Tibial artery (tissue), 4 donors: Measurements from ENCODE around the gene KCNIP4.

Experiments
- DNase-seq, 2 donors: peaks; one replicate each; pipeline ENCODE4 v3.0.0-alpha.2; 2019
- H3K27ac ChIP-seq, 2 donors: fragments of 200-600 bp; sonication (generic) in 1 of 2; 1 replicate in 1 of 2; 2 replicates in 1 of 2; pipeline ENCODE4 v1.5.1; 2018 to 2019; ENCODE audit warnings: mild to moderate bottlenecking in 1 of 2
- H3K27me3 ChIP-seq, 2 donors: fragments of 200-600 bp; sonication (generic) in 1 of 2; one replicate each; pipeline versions ENCODE4 v1.5.1 to v1.6.0; 2016 to 2019
- H3K36me3 ChIP-seq, 3 donors: fragments of 200-600 bp; sonication (generic) in 2 of 3; one replicate each; pipeline ENCODE4 v1.5.1; 2016 to 2019; ENCODE audit warnings: mild to moderate bottlenecking in 2 of 3
- H3K4me1 ChIP-seq, 4 donors: fragments of 200-600 bp; sonication (generic) in 2 of 4; 1 replicate in 3 of 4; 2 replicates in 1 of 4; pipeline ENCODE4 v1.5.1; 2016 to 2019
- H3K4me3 ChIP-seq, 2 donors: fragments of 200-600 bp; sonication (generic) in 1 of 2; 1 replicate in 1 of 2; 2 replicates in 1 of 2; pipeline ENCODE4 v1.5.1; 2018 to 2019; ENCODE audit warnings: mild to moderate bottlenecking in 2 of 2
- H3K9me3 ChIP-seq, 3 donors: fragments of 200-600 bp; sonication (generic) in 1 of 3; one replicate each; pipeline ENCODE4 v1.5.1; 2016 to 2019
- CTCF ChIP-seq, 2 experiments: fragments of 200-600 bp in 1 of 2; fragments of 450-650 bp in 1 of 2; IDR thresholded peaks; one replicate each; pipeline ENCODE4 v1.5.1; 2017 to 2019; ENCODE audit warnings: antibody characterized with exemption in 2 of 2, mild to moderate bottlenecking in 1 of 2, moderate library complexity in 1 of 2
- intact Hi-C: fragments of 100-400 bp; cut with DNase I; formaldehyde crosslinking; loops from one replicate; pipeline ENCODE4 v1.15.0; 2023; ENCODE audit warnings: low total_unique reads

The KCNIP4 gene

DNA sequence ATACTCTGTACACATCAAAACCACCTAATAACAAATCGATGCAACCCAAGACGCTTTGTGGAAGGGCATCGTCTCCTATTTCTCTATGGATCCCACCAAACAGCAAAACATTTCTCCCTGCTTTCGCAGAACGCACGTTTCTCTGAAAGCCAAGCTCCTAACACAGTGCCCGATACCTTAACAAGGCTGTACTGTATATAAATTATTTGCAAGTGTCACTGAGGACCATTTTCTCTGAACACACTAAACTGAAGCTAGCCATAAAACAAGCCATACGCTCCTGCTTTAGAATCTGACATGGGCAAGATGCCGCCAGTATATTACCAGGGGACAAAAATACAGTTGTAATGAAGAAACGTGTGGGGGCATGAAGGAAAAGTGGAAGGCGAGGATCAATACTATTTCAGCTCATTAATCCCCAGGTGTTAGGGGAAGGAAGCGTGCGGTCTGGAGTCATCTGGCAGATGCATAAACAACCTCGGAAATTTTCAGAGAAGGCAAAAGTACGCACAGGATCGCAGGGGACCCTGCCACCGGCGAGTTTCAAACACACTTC, 703 bp downstream of the KCNIP4 start:
- H3K4me1 ChIP-seq = peaks cover 0 to 10% (median 1%) of the 10 kb centered on the region in 4 donors
- intact Hi-C loops = no loop called here
- H3K9me3 ChIP-seq = no peaks in the 10 kb centered on the region
- no peaks in the 10 kb centered on the region for H3K36me3 ChIP-seq
- no peak for TF ChIP-seq CTCF (IDR thresholded peaks at IDR 0.05)
- no peak for DNase-seq
- H3K27me3 ChIP-seq = peaks cover 0 to 22% of the 10 kb centered on the region in 2 donors
- H3K27ac ChIP-seq = no peak overlapping the region
- H3K4me3 ChIP-seq = no peak overlapping the region

DNA sequence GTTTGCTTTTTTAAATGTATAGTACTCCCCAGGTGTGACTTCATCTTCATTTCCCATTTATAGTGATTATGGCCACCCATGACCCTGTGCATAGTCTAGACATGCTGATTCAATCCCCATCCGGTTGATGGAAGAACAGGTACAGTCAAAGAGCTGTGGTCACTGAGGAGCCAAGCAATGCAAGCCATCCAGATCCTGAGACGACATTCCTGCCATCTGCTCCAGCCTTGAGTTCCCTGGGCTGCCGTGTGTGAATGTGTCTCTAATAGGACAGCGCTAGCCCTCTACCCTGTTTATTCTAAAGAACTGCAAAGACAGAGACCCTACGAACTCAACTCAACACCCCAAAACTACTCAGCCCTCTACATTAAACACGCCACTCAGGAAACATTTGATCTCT, 1.7 kb downstream of the KCNIP4 start:
- H3K4me3 ChIP-seq = no peak overlapping the region
- intact Hi-C loops = no loop called here
- DNase-seq = no peak

GRCh38 chr4:21921526-21922180, 26.9 kb downstream of the KCNIP4 start:
- no peak for DNase-seq
- H3K27me3 ChIP-seq = no peaks in the 10 kb centered on the region
- intact Hi-C loops = no loop called here
- H3K27ac ChIP-seq = no peak overlapping the region
- H3K4me1 ChIP-seq = no peaks in the 10 kb centered on the region
- H3K9me3 ChIP-seq = no peaks in the 10 kb centered on the region
- TF ChIP-seq CTCF (IDR thresholded peaks at IDR 0.05) = no peak
- H3K36me3 ChIP-seq = no peaks in the 10 kb centered on the region
- H3K4me3 ChIP-seq = no peak overlapping the region

More for the DNA sequence above, 1.7 kb downstream of the KCNIP4 start:
- Histone ChIP-seq H3K27me3 (peaks cover 0 to 22% of the 10 kb centered on the region in 2 donors), H3K27ac (no peak overlapping the region), H3K36me3 (no peaks in the 10 kb centered on the region), H3K9me3 (no peaks in the 10 kb centered on the region), H3K4me1 (peaks cover 0 to 10% (median 1%) of the 10 kb centered on the region in 4 donors)
- TF ChIP-seq CTCF (IDR thresholded peaks at IDR 0.05) = no peak

- no peak overlapping the region for H3K4me3 ChIP-seq
- TF ChIP-seq CTCF (IDR thresholded peaks at IDR 0.05) = no peak
Observed at GRCh38 chr4:21915761-21916160, 32.8 kb downstream of the KCNIP4 start.

GRCh38 chr4:21901831-21902230, 46.7 kb downstream of the KCNIP4 start:
- H3K9me3 ChIP-seq = peaks cover 0 to 18% (median 0%) of the 10 kb centered on the region in 3 donors
- H3K4me3 ChIP-seq = no peak overlapping the region
- H3K36me3 ChIP-seq = no peaks in the 10 kb centered on the region
- no peaks in the 10 kb centered on the region for H3K4me1 ChIP-seq
- DNase-seq = no peak
- intact Hi-C loops = no loop called here
- no peaks in the 10 kb centered on the region for H3K27me3 ChIP-seq
- no peak for TF ChIP-seq CTCF (IDR thresholded peaks at IDR 0.05)
- H3K27ac ChIP-seq = no peak overlapping the region

More at GRCh38 chr4:21915761-21916160, 32.8 kb downstream of the KCNIP4 start:
- DNase-seq = no peak
- Histone ChIP-seq H3K9me3 (no peaks in the 10 kb centered on the region), H3K27ac (no peak overlapping the region), H3K36me3 (no peaks in the 10 kb centered on the region), H3K27me3 (no peaks in the 10 kb centered on the region), H3K4me1 (no peaks in the 10 kb centered on the region)
- intact Hi-C loops = no loop called here
